GM23248 (cell line): ENCODE data around the gene PTPRN2.
"Not testable (repeated sequence)": the region's sequence is repeated elsewhere in the genome, so short reads cannot be mapped to it uniquely, and the experiment has no call there.

Experiments
- EZH2 ChIP-seq: fragments of 200-600 bp; sonication (generic); IDR thresholded peaks from 2 replicates; pipeline ENCODE4 v1.6.1; 2018; ENCODE audit warnings: antibody characterized with exemption, mild to moderate bottlenecking; ENCODE audit not compliant: insufficient read depth, poor library complexity, severe bottlenecking
- EZH2phosphoT487 ChIP-seq: fragments of 200-600 bp; sonication (generic); IDR thresholded peaks from 2 replicates; pipeline ENCODE4 v1.6.1; 2018; ENCODE audit warnings: antibody characterized with exemption, moderate library complexity, mild to moderate bottlenecking, low read depth; ENCODE audit not compliant: insufficient read depth

- TF ChIP-seq EZH2, EZH2phosphoT487: not testable (repeated sequence)
Observed at GRCh38 chr7:158294468-158295215, 293.0 kb downstream of the PTPRN2 start.
